ENCODE results near the gene NLGN4X.

The NLGN4X gene

DNA sequence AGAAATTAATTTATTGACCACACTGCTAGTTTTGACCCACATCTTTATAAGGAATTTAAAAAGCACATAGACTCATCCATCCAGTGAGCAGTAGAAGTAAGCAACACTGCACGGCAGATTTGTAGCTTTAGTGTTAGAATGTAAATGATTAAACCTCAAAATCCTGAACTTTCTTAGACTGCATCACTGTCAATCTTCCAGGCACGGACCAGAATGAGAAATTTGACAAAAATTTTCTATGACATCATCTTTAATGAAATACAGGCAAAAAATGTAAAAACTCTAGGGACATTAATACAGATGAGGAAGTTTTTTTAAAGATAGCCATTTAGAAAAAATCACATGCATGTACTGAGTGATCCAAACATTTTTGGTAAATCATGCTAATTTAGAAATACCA is 29.2 kb downstream of the NLGN4X start:
- no peak overlapping the region for H3K4me3 Mint-ChIP-seq
- H3K27me3 Mint-ChIP-seq (ENCODE audit: low read depth), result no peaks in the 10 kb centered on the region
- no peaks in the 10 kb centered on the region for H3K9me3 Mint-ChIP-seq
- no peaks in the 10 kb centered on the region for H3K36me3 Mint-ChIP-seq (ENCODE audit: low read depth)
- no peaks in the 10 kb centered on the region for H3K4me1 Mint-ChIP-seq (ENCODE audit: low read depth)
- H3K27ac Mint-ChIP-seq, result no peak overlapping the region

DNA sequence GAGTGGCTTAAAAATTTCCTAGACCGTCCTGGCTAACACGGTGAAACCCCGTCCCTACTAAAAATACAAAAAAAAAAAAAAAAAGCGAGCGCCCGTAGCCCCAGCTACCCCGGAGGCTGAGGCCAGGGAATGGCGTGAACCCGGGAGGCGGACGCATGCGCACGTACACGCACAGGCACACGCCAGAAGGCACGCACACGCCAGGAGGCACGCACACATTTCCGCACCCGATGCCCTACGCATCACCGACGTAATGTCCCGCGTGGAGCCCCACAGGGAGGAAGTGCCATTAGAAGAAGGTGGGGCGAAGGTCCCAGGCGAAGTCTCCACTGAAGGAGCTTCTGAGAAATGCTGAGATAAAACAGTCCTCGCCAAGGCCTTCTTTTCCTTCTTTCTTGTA is 41.4 kb downstream of the NLGN4X start:
- Mint-ChIP-seq H3K4me3 (no peak overlapping the region), H3K27ac (no peak overlapping the region), H3K36me3 (ENCODE audit: low read depth) (no peaks in the 10 kb centered on the region), H3K27me3 (ENCODE audit: low read depth) (no peaks in the 10 kb centered on the region), H3K4me1 (ENCODE audit: low read depth) (no peaks in the 10 kb centered on the region), H3K9me3 (no peaks in the 10 kb centered on the region)

DNA sequence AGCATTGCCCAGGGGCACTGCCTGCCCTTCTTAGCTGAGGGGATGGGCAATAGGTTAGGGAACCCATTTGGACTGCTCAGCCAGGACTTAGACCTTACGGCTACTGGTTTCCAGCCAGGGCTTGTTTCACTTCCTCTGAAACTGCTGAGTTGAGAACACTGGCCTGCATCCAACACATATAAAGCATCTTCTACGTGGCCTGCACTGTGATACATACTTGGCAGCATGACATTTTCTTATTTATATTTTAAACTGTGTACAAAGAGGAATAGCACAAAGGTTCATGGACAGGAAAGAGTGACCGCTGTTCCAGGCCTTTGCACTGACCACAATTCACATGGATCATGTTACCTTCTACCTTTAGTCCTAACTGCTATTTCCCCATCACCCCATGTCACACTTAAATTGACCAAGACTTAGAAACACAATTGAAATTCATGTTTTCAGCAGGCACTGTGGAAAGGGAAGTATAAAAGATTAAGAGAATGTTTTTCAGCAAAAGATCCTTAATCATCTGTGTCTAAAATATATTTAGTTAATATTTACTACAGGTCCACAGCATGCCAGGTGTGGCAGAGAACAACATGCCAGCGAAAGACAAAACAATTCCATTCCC is 43.7 kb downstream of the NLGN4X start:
- H3K4me1 Mint-ChIP-seq (ENCODE audit: low read depth), result no peaks in the 10 kb centered on the region
- no peaks in the 10 kb centered on the region for H3K27me3 Mint-ChIP-seq (ENCODE audit: low read depth)
- H3K9me3 Mint-ChIP-seq, result no peaks in the 10 kb centered on the region
- H3K27ac Mint-ChIP-seq, result no peak overlapping the region
- H3K36me3 Mint-ChIP-seq (ENCODE audit: low read depth), result no peaks in the 10 kb centered on the region
- no peak overlapping the region for H3K4me3 Mint-ChIP-seq

DNA sequence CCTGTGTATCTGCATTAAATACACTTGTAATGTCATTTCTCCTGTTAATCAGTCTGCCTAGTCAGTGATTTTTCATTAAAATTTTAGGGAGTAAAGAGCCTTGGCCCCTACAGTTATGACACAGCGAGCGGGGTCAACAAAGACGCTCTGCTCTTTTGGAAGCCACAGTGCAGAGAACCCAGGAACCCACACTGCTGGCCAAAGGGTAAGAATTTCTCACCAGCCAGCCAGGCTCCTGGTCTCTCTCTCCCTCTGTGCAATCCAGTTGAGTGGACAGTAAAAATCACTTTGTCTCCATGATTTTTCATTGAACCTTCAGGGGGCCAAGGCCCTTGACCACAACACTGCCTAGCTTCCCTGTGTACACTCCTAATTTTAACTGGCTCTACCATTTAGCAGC is 52.8 kb downstream of the NLGN4X start:
- Mint-ChIP-seq H3K4me3 (no peak overlapping the region), H3K9me3 (no peaks in the 10 kb centered on the region), H3K27ac (no peak overlapping the region), H3K27me3 (ENCODE audit: low read depth) (no peaks in the 10 kb centered on the region), H3K36me3 (ENCODE audit: low read depth) (no peaks in the 10 kb centered on the region), H3K4me1 (ENCODE audit: low read depth) (no peaks in the 10 kb centered on the region)

DNA sequence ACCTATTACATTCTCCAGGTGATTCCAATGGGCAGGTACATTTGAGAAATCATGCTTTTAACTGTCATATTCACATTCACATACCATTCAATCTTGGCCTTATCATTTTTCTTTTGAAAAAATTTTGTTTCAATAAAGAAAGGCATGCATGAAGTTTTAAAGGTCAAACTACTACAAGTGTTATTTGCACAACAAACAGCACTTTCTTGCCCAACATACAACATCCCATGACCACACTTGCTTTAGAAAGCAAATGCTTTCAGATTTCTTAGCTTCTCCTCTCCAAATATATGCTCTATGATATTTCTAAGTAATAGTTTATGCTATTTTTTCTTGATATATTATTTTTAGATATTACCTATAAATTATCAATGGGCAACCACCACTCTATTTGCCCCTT is 58.2 kb downstream of the NLGN4X start:
- Mint-ChIP-seq H3K27ac (no peak overlapping the region), H3K9me3 (no peaks in the 10 kb centered on the region), H3K36me3 (ENCODE audit: low read depth) (no peaks in the 10 kb centered on the region), H3K27me3 (ENCODE audit: low read depth) (no peaks in the 10 kb centered on the region), H3K4me3 (no peak overlapping the region), H3K4me1 (ENCODE audit: low read depth) (no peaks in the 10 kb centered on the region)

DNA sequence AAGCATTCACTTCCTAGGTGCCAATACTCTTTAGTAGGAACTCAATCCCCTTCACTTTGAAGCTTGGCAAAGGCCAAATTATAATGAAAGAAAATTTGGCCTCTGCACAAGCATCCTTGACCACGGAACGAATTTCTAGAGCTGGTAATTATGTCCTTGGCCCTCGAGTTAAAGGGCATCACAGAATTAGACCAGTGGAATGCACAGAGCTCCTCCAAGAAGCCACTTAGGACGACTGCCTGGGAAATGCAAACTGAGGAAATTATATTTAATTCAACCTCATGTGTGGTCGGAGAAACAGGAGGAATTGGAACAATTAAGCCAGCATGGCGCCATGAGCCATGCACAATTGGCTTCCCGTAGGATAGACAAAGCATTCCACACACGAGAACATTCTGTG is 59.3 kb downstream of the NLGN4X start:
- Mint-ChIP-seq H3K27me3 (ENCODE audit: low read depth) (no peaks in the 10 kb centered on the region), H3K36me3 (ENCODE audit: low read depth) (no peaks in the 10 kb centered on the region), H3K4me1 (ENCODE audit: low read depth) (no peaks in the 10 kb centered on the region), H3K27ac (no peak overlapping the region), H3K4me3 (no peak overlapping the region), H3K9me3 (no peaks in the 10 kb centered on the region)

DNA sequence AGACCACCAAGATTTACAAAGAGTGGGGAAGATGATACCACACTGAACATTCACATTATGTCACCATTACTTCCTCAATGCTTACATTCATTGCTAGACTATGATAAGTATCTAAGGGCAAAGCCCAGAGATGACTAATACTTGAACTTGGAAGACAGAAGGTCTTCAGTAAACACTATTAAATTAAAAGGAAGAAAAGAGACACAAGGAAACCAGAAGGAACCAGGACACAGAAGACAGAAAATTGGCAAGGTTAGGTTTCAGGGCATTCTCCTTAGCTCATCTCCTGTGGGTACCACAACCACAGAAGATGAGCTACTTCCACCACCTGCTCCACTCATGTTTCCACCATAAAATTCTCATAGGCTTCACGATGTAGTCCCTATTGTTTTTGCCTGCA is 64.9 kb downstream of the NLGN4X start:
- H3K27me3 Mint-ChIP-seq (ENCODE audit: low read depth), result no peaks in the 10 kb centered on the region
- no peak overlapping the region for H3K27ac Mint-ChIP-seq
- no peaks in the 10 kb centered on the region for H3K36me3 Mint-ChIP-seq (ENCODE audit: low read depth)
- H3K4me3 Mint-ChIP-seq, result no peak overlapping the region
- no peaks in the 10 kb centered on the region for H3K9me3 Mint-ChIP-seq
- H3K4me1 Mint-ChIP-seq (ENCODE audit: low read depth), result no peaks in the 10 kb centered on the region

DNA sequence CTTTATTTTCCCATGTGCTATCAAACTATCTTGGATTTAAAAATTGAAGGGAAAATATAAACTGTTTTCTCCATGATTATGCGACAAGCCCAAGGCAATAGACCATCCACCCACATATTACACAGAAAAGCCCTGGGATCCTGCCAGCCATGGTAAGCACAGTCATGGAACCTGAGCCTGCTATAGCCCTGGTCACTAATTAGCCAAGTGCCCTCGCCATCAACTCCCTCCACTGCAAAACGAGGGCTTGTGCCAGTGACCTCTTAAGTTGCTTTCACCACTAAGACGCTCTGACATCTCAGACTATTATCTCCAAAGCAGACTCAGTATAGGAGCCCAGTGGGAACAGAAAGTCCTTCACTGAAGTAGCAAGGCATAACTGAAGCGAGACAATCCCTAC is 69.2 kb downstream of the NLGN4X start:
- Mint-ChIP-seq H3K9me3 (no peaks in the 10 kb centered on the region), H3K27ac (no peak overlapping the region), H3K4me3 (no peak overlapping the region), H3K36me3 (ENCODE audit: low read depth) (no peaks in the 10 kb centered on the region), H3K27me3 (ENCODE audit: low read depth) (no peaks in the 10 kb centered on the region), H3K4me1 (ENCODE audit: low read depth) (no peaks in the 10 kb centered on the region)

DNA sequence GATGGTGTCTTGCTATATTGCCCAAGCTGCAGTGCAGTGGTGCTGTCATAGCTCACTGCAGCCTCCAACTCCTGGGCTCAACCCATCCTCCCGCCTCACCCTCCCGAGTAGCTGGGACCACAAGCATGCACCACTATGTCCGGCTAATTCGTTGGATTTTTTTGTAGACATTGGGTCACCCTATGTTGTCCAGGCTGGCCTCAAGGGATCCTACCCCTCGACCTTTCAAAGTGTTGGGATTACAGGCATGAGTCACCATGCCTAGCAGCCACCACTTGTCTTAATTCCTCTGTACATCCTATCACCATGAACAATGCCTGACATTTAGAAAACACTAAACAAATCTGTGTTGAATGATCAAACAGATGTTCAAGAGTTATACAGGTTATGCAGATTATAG is 76.7 kb downstream of the NLGN4X start:
- H3K4me3 Mint-ChIP-seq, result no peak overlapping the region
- no peaks in the 10 kb centered on the region for H3K27me3 Mint-ChIP-seq (ENCODE audit: low read depth)
- no peaks in the 10 kb centered on the region for H3K9me3 Mint-ChIP-seq
- H3K36me3 Mint-ChIP-seq (ENCODE audit: low read depth), result no peaks in the 10 kb centered on the region
- no peaks in the 10 kb centered on the region for H3K4me1 Mint-ChIP-seq (ENCODE audit: low read depth)
- H3K27ac Mint-ChIP-seq, result no peak overlapping the region

DNA sequence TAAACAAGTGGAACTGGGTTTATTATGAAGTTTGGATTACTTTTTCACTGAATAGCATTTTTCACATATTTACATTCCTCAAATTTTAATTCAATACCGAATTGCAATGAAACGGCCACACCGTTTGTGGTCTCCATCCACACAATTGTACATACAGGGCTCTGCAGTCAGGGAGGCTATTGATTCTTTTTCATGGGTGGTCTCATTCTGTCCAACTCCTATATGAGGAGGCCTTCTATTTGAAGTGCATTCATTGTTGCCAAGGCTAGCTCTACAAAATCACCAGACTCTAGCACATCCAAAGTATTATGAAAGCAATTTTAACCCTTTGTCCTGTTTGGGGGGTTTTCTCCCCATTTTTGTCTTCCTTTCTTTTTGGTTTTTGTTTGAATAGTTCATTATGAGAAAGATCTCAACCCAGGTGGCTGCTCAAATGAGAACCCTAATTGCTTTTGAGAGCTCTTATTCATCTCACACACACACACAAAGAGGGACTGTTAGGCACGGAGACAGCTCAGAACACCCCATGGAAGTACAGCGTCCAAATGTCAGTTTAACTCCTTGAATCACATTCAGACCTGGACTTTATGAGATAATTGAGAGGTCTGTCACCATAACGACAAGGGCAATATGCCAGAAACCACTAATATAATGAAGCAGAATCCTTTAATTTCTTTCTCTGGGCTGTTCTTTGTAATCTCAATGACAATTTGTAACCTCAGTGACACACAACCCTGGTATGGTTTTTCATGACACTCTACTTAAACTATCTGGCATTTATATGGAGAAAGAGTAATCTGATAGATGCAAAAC is 79.4 kb downstream of the NLGN4X start:
- Mint-ChIP-seq H3K4me1 (ENCODE audit: low read depth) (no peaks in the 10 kb centered on the region), H3K27me3 (ENCODE audit: low read depth) (no peaks in the 10 kb centered on the region), H3K36me3 (ENCODE audit: low read depth) (no peaks in the 10 kb centered on the region), H3K9me3 (no peaks in the 10 kb centered on the region), H3K4me3 (no peak overlapping the region), H3K27ac (no peak overlapping the region)

DNA sequence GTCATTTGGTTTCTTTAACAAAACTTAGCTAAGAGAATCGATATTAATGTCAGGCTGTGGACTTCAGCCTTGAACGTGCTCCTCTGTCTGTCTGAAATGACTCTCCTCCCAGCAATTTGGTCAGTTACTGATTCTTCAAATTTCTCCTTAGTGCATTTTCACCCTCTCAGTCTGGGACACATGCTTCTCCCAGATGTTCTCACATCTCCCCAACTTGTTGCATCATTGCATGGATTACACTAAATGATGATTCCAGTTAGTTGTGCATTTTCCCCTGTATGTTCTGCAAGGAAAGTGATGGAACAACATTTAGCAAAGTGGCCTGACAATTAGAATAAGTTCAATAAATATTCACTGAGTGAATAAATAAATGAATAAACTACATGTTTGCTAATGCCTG is 94.4 kb downstream of the NLGN4X start:
- H3K36me3 Mint-ChIP-seq (ENCODE audit: low read depth), result no peaks in the 10 kb centered on the region
- H3K27me3 Mint-ChIP-seq (ENCODE audit: low read depth), result no peaks in the 10 kb centered on the region
- no peaks in the 10 kb centered on the region for H3K9me3 Mint-ChIP-seq
- no peaks in the 10 kb centered on the region for H3K4me1 Mint-ChIP-seq (ENCODE audit: low read depth)
- H3K4me3 Mint-ChIP-seq, result no peak overlapping the region
- no peak overlapping the region for H3K27ac Mint-ChIP-seq

DNA sequence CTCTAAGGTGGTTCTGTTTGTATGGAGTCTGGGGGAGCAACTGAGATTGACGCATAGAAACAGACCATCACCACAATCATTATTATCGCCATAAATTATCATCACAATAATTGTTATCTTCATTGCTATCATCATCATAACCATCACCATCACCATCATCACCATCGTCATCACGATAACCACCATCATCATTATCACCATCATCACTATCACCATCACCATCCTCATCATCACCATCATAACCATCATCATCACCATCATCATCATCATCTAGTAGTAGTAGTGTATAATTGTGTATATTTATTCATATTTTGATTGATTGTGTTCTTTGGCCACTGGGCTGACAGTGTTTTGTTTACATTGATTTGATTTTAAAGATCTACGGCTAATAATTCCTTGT is 95.7 kb downstream of the NLGN4X start:
- Mint-ChIP-seq H3K27me3 (ENCODE audit: low read depth) (no peaks in the 10 kb centered on the region), H3K9me3 (no peaks in the 10 kb centered on the region), H3K4me1 (ENCODE audit: low read depth) (no peaks in the 10 kb centered on the region), H3K27ac (no peak overlapping the region), H3K4me3 (no peak overlapping the region), H3K36me3 (ENCODE audit: low read depth) (no peaks in the 10 kb centered on the region)

DNA sequence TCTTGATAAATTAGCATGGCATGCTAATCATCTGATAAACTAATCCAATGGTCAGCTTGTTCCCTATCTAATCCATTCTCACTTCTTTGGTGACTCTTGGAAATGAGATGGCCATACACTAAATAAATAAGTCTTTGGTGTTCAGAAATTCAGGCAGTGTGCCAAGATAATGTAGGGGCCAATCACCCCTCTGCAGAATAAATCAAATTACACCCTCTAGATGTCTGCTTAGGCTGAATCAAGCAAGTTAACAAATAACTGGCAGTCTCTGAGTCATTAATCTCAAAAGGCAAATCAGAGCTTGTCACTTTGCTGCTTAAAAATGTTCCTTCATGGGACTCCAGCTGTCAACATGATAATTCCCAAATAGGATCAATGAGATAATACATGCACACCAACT is 97.4 kb downstream of the NLGN4X start:
- no peaks in the 10 kb centered on the region for H3K36me3 Mint-ChIP-seq (ENCODE audit: low read depth)
- no peak overlapping the region for H3K4me3 Mint-ChIP-seq

DNA sequence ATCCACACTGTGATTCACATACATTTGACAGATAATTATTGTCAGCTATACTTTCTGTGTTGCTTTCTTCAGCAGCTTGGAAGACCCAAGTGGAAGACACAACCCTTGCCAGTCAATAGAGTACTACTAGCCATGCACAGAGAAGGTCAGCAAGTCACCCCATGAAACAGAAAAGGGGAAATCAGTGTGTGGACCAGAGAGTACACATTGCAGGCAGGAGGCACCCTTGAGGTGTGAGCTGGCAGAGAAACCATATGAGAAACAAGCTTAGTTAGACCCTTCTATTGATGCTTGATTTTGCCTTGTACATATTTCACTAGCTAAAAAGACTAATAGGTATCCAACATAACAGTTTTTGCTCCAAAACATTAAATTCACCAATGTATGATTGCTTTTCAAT is 99.5 kb downstream of the NLGN4X start:
- no peaks in the 10 kb centered on the region for H3K36me3 Mint-ChIP-seq (ENCODE audit: low read depth)
- H3K27ac Mint-ChIP-seq, result no peak overlapping the region
- H3K9me3 Mint-ChIP-seq, result no peaks in the 10 kb centered on the region
- no peaks in the 10 kb centered on the region for H3K4me1 Mint-ChIP-seq (ENCODE audit: low read depth)
- no peak overlapping the region for H3K4me3 Mint-ChIP-seq
- no peaks in the 10 kb centered on the region for H3K27me3 Mint-ChIP-seq (ENCODE audit: low read depth)

More for the DNA sequence above, 97.4 kb downstream of the NLGN4X start:
- H3K27me3 Mint-ChIP-seq (ENCODE audit: low read depth), result no peaks in the 10 kb centered on the region
- no peak overlapping the region for H3K27ac Mint-ChIP-seq
- no peaks in the 10 kb centered on the region for H3K9me3 Mint-ChIP-seq
- H3K4me1 Mint-ChIP-seq (ENCODE audit: low read depth), result no peaks in the 10 kb centered on the region

DNA sequence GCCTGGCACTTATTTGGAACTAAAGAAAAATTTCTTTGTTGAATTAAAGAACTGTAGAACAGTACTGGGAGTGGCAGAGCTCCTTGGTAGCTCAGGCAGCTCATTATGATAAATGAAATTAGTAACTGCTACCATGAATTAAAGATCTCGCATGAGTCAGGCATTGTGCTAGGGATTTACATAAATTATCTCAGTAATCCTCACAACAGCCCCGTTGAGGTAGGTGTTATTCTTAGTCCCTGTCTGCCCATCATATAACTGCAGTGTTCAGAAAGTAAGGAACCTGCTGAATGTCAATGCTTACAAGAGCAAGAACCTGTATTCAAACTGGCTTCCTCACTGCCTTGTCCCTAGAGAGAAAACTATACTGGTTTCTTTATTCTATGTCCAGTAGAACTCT is 108.3 kb downstream of the NLGN4X start:
- H3K4me1 Mint-ChIP-seq (ENCODE audit: low read depth), result no peaks in the 10 kb centered on the region
- H3K27ac Mint-ChIP-seq, result no peak overlapping the region
- no peak overlapping the region for H3K4me3 Mint-ChIP-seq
- H3K27me3 Mint-ChIP-seq (ENCODE audit: low read depth), result no peaks in the 10 kb centered on the region
- no peaks in the 10 kb centered on the region for H3K9me3 Mint-ChIP-seq
- no peaks in the 10 kb centered on the region for H3K36me3 Mint-ChIP-seq (ENCODE audit: low read depth)
